OCI-LY3 (cell line): ENCODE data around the gene PBX3.

Experiments
- H2AFZ ChIP-seq: fragments of 200-600, 300-600 bp; shearing (Covaris generic); 2 replicates; pipeline ENCODE4 v1.6.0; 2014; ENCODE audit warnings: antibody characterized with exemption, low read depth, low read length
- H3K27ac ChIP-seq: fragments of 200-600, 300-600 bp; sonication (generic); 2 replicates; pipeline ENCODE4 v1.5.1; 2014; ENCODE audit warnings: mild to moderate bottlenecking, low read length, moderate library complexity, mixed read lengths
- H3K27me3 ChIP-seq: fragments of 200-600, 300-600 bp; sonication (generic); 2 replicates; pipeline ENCODE4 v1.6.1; 2014; ENCODE audit warnings: low read depth, low read length, mixed read lengths
- H3K36me3 ChIP-seq: fragments of 200-600, 300-600 bp; sonication (generic); replicated peaks from 2 replicates; pipeline ENCODE3; 2014; ENCODE audit warnings: low read depth, low read length, mixed read lengths
- H3K4me1 ChIP-seq: fragments of 300-600, 200-600 bp; sonication (generic); 2 replicates; pipeline ENCODE4 v1.6.1; 2014; ENCODE audit warnings: low read length, mixed read lengths
- H3K4me2 ChIP-seq: fragments of 200-600, 300-600 bp; sonication (generic); 2 replicates; pipeline ENCODE4 v1.6.1; 2014; ENCODE audit warnings: low read length, mixed read lengths
- H3K4me3 ChIP-seq: fragments of 300-600, 200-600 bp; sonication (generic); 2 replicates; pipeline ENCODE4 v1.5.1; 2014; ENCODE audit warnings: antibody characterized with exemption, mild to moderate bottlenecking, low read length, moderate library complexity
- H3K79me2 ChIP-seq: fragments of 300-600, 200-600 bp; shearing (Covaris generic); 2 replicates; pipeline ENCODE4 v1.6.1; 2014; ENCODE audit warnings: mild to moderate bottlenecking, low read length, mixed read lengths
- H3K9ac ChIP-seq: fragments of 300-600, 200-600 bp; shearing (Covaris generic); 2 replicates; pipeline ENCODE4 v1.6.0; 2014; ENCODE audit warnings: mild to moderate bottlenecking, low read length, moderate library complexity
- H3K9me3 ChIP-seq: fragments of 200-600, 300-600 bp; shearing (Covaris generic); 2 replicates; pipeline ENCODE4 v1.6.1; 2014; ENCODE audit warnings: low read length, mixed read lengths; ENCODE audit not compliant: insufficient read depth
- H4K20me1 ChIP-seq: fragments of 200-600, 300-600 bp; sonication (generic); 2 replicates; pipeline ENCODE4 v1.6.1; 2016; ENCODE audit warnings: low read length, mixed read lengths; ENCODE audit not compliant: insufficient read depth
- CTCF ChIP-seq: fragments of 200-600, 300-600 bp; sonication (generic); IDR thresholded peaks from 2 replicates; pipeline ENCODE4 v1.5.1; 2014; ENCODE audit warnings: antibody characterized with exemption, low read length, low read depth
- EZH2phosphoT487 ChIP-seq: fragments of 200-600 bp; shearing (Covaris generic); IDR thresholded peaks from 2 replicates; pipeline ENCODE4 v1.6.1; 2018; ENCODE audit warnings: antibody characterized with exemption, mixed run types, low read depth

The PBX3 gene

GRCh38 chr9:125988479-125989050 lies 241.4 kb downstream of the PBX3 start:
- Histone ChIP-seq H3K4me1 (no peaks in the 10 kb centered on the region), H2AFZ (no peak overlapping the region), H3K9ac (no peak overlapping the region), H4K20me1 (no peaks in the 10 kb centered on the region), H3K36me3 (no peaks in the 10 kb centered on the region), H3K27me3 (no peaks in the 10 kb centered on the region), H3K27ac (no peak overlapping the region), H3K4me2 (no peak overlapping the region), H3K4me3 (no peak overlapping the region), H3K79me2 (no peaks in the 10 kb centered on the region), H3K9me3 (no peaks in the 10 kb centered on the region)
- TF ChIP-seq CTCF (no peak), EZH2phosphoT487 (no peak)

GRCh38 chr9:125989090-125989501 lies 241.9 kb downstream of the PBX3 start:
- no peaks in the 10 kb centered on the region for H3K27me3 ChIP-seq
- H3K9me3 ChIP-seq: no peaks in the 10 kb centered on the region
- TF ChIP-seq CTCF (no peak), EZH2phosphoT487 (no peak)
- no peak overlapping the region for H3K4me2 ChIP-seq
- H3K4me1 ChIP-seq: no peaks in the 10 kb centered on the region
- H3K4me3 ChIP-seq: no peak overlapping the region
- no peak overlapping the region for H2AFZ ChIP-seq
- H3K27ac ChIP-seq: no peak overlapping the region
- H3K36me3 ChIP-seq: no peaks in the 10 kb centered on the region
- H3K79me2 ChIP-seq: no peaks in the 10 kb centered on the region
- no peaks in the 10 kb centered on the region for H4K20me1 ChIP-seq
- no peak overlapping the region for H3K9ac ChIP-seq

- Histone ChIP-seq H3K4me1 (no peaks in the 10 kb centered on the region), H3K27me3 (no peaks in the 10 kb centered on the region), H3K36me3 (no peaks in the 10 kb centered on the region), H3K9me3 (no peaks in the 10 kb centered on the region), H3K4me3 (no peak overlapping the region), H3K9ac (no peak overlapping the region), H2AFZ (no peak overlapping the region), H3K27ac (no peak overlapping the region), H3K4me2 (no peak overlapping the region), H4K20me1 (no peaks in the 10 kb centered on the region), H3K79me2 (no peaks in the 10 kb centered on the region)
- TF ChIP-seq EZH2phosphoT487 (no peak), CTCF (no peak)
Measured at GRCh38 chr9:125989524-125990180, 242.5 kb downstream of the PBX3 start.

GRCh38 chr9:125990186-125990792 lies 243.1 kb downstream of the PBX3 start:
- H4K20me1 ChIP-seq: no peaks in the 10 kb centered on the region
- H3K36me3 ChIP-seq: no peaks in the 10 kb centered on the region
- no peak overlapping the region for H3K9ac ChIP-seq
- TF ChIP-seq CTCF (no peak), EZH2phosphoT487 (no peak)
- H3K4me3 ChIP-seq: no peak overlapping the region
- no peaks in the 10 kb centered on the region for H3K27me3 ChIP-seq
- no peak overlapping the region for H3K4me2 ChIP-seq
- no peaks in the 10 kb centered on the region for H3K4me1 ChIP-seq
- H3K9me3 ChIP-seq: no peaks in the 10 kb centered on the region
- no peak overlapping the region for H2AFZ ChIP-seq
- H3K27ac ChIP-seq: no peak overlapping the region
- no peaks in the 10 kb centered on the region for H3K79me2 ChIP-seq
